ENCODE results near the gene ADGRV1. TPM values are rescaled to one million over a fixed set of nuclear protein-coding genes. Genes with fewer than 3 reads are reported as not detected.
"Not testable (repeated sequence)": the region's sequence is repeated elsewhere in the genome, so short reads cannot be mapped to it uniquely, and the experiment has no call there.

Gene ADGRV1
- total RNA-seq, 1 donor = 0.43 TPM

GRCh38 chr5:90747175-90747574 is 188.6 kb downstream of the ADGRV1 start:
- no peak for TF ChIP-seq CTCF (IDR thresholded peaks at IDR 0.05; ENCODE audit: insufficient read depth, low read depth, low read length)
- no peak for DNase-seq (ENCODE audit: low read depth)
- no peak overlapping the region for H3K4me3 ChIP-seq (ENCODE audit: low read depth, low read length)

- DNase-seq (ENCODE audit: low read depth) = no peak
Measured at GRCh38 chr5:90747693-90748092, 189.1 kb downstream of the ADGRV1 start.

GRCh38 chr5:90759119-90759518 is 200.5 kb downstream of the ADGRV1 start:
- no peak for TF ChIP-seq CTCF (IDR thresholded peaks at IDR 0.05; ENCODE audit: insufficient read depth, low read depth, low read length)
- no peak for DNase-seq (ENCODE audit: low read depth)
- H3K4me3 ChIP-seq (ENCODE audit: low read depth, low read length) = no peak overlapping the region

More at GRCh38 chr5:90747693-90748092, 189.1 kb downstream of the ADGRV1 start:
- TF ChIP-seq CTCF (IDR thresholded peaks at IDR 0.05; ENCODE audit: insufficient read depth, low read depth, low read length) = no peak
- no peak overlapping the region for H3K4me3 ChIP-seq (ENCODE audit: low read depth, low read length)

GRCh38 chr5:90767710-90768109 is 209.1 kb downstream of the ADGRV1 start:
- no peak for DNase-seq (ENCODE audit: low read depth)
- H3K4me3 ChIP-seq (ENCODE audit: low read depth, low read length) = no peak overlapping the region
- TF ChIP-seq CTCF (IDR thresholded peaks at IDR 0.05; ENCODE audit: insufficient read depth, low read depth, low read length) = no peak

GRCh38 chr5:90770006-90770541 is 211.5 kb downstream of the ADGRV1 start:
- not testable (repeated sequence) for DNase-seq (ENCODE audit: low read depth); H3K4me3 ChIP-seq (ENCODE audit: low read depth, low read length)

GRCh38 chr5:90777959-90778358 is 219.4 kb downstream of the ADGRV1 start:
- no peak for TF ChIP-seq CTCF (IDR thresholded peaks at IDR 0.05; ENCODE audit: insufficient read depth, low read depth, low read length)
- H3K4me3 ChIP-seq (ENCODE audit: low read depth, low read length) = no peak overlapping the region
- no peak for DNase-seq (ENCODE audit: low read depth)

GRCh38 chr5:90783460-90784333 is 225.1 kb downstream of the ADGRV1 start:
- DNase-seq (ENCODE audit: low read depth) = peak; percentile 63
- peak; percentile 96 for TF ChIP-seq CTCF (IDR thresholded peaks at IDR 0.05; ENCODE audit: insufficient read depth, low read depth, low read length)
- H3K4me3 ChIP-seq (ENCODE audit: low read depth, low read length) = no peak overlapping the region

Measured in fibroblast of villous mesenchyme (primary cell).